B cell (primary cell): ENCODE measurements around the gene PARVB. TPM values are rescaled to one million over a fixed set of nuclear protein-coding genes. Genes with fewer than 3 reads are reported as not detected.

Experiments used
- ATAC-seq: fragments of 200-7000 bp; cut with Tn5 transposase; one replicate; pipeline ENCODE4 v1.10.0; 2021; ENCODE audit warnings: low read depth, mild to moderate bottlenecking, moderate number of reproducible peaks, moderate library complexity
- CTCF ChIA-PET: fragments of 350-600 bp; sonication (Branson Sonifier 250); formaldehyde crosslinking; loops from one replicate; lab custom pipeline; 2021; ENCODE audit warnings: antibody characterized with exemption, inconsistent platforms; lab: Charles Lee
- POLR2A ChIA-PET: fragments of 350-600 bp; sonication (Branson Sonifier 250); formaldehyde crosslinking; loops from one replicate; lab custom pipeline; 2021; ENCODE audit warnings: antibody characterized with exemption; lab: Charles Lee
- DNase-seq: peaks from one replicate; pipeline ENCODE4 v3.0.0; 2013
- H2AFZ ChIP-seq: 2 replicates; pipeline ENCODE4 v1.6.1; 2012; ENCODE audit warnings: mild to moderate bottlenecking, low read depth, low read length; ENCODE audit not compliant: insufficient read depth, poor library complexity, severe bottlenecking
- H3K27ac ChIP-seq, 2 donors: 1 replicate in 1 of 2; 2 replicates in 1 of 2; pipeline ENCODE4 v1.5.1; 2012 to 2013; ENCODE audit warnings: low read length in 2 of 2, mild to moderate bottlenecking in 2 of 2, moderate library complexity in 1 of 2
- H3K27me3 ChIP-seq, 4 experiments: fragments of 200-600 bp in 1 of 4; sonication (generic) in 1 of 4; replicated peaks in 1 of 4; 1 replicate in 2 of 4; 2 replicates in 2 of 4; pipeline versions ENCODE4 v1.6.1 to v1.7.0; 2013 to 2016; ENCODE audit warnings: low read length in 3 of 4, mild to moderate bottlenecking in 2 of 4, mixed read lengths in 1 of 4, moderate library complexity in 1 of 4; ENCODE audit not compliant: insufficient read depth in 4 of 4, control insufficient read depth in 3 of 4; ENCODE audit errors: control extremely low read depth in 1 of 4
- H3K36me3 ChIP-seq, 2 experiments: replicated peaks in 1 of 2; 1 replicate in 1 of 2; 2 replicates in 1 of 2; pipeline versions ENCODE4 v1.6.1 to v1.7.1; 2013; ENCODE audit warnings: low read length in 1 of 2; ENCODE audit not compliant: insufficient read depth in 2 of 2, control insufficient read depth in 1 of 2; ENCODE audit errors: control extremely low read depth in 1 of 2, extremely low read depth in 1 of 2
- H3K4me1 ChIP-seq, 2 donors: fragments of 200-600 bp in 1 of 2; sonication (generic) in 1 of 2; 1 replicate in 1 of 2; 2 replicates in 1 of 2; pipeline versions ENCODE4 v1.5.1 to v1.6.1; 2013 to 2017; ENCODE audit warnings: low read length in 2 of 2; ENCODE audit not compliant: control insufficient read depth in 2 of 2, insufficient read depth in 2 of 2
- H3K4me2 ChIP-seq: replicated peaks from 2 replicates; pipeline ENCODE3; 2012; ENCODE audit warnings: mild to moderate bottlenecking, low read depth, low read length; ENCODE audit not compliant: poor library complexity, severe bottlenecking
- H3K4me3 ChIP-seq, 5 experiments: fragments of 200-600 bp in 1 of 5; sonication (generic) in 1 of 5; 1 replicate in 3 of 5; 2 replicates in 2 of 5; pipeline versions ENCODE4 v1.5.1 to v1.7.0; 2011 to 2016; ENCODE audit warnings: low read length in 4 of 5, mild to moderate bottlenecking in 4 of 5, low read depth in 2 of 5, control low read depth in 1 of 5, moderate library complexity in 1 of 5; ENCODE audit not compliant: insufficient read depth in 1 of 5; ENCODE audit errors: control extremely low read depth in 1 of 5, extremely low read depth in 1 of 5
- H3K79me2 ChIP-seq: fragments of 200-600 bp; sonication (generic); one replicate; pipeline ENCODE4 v1.6.0; 2016; ENCODE audit warnings: low read length; ENCODE audit not compliant: control insufficient read depth, insufficient read depth
- H3K9ac ChIP-seq: fragments of 200-600 bp; sonication (generic); 2 replicates; pipeline ENCODE4 v1.6.1; 2017; ENCODE audit warnings: mild to moderate bottlenecking, low read length, moderate library complexity
- H3K9me3 ChIP-seq, 3 donors: one replicate each; pipeline versions ENCODE4 v1.6.1 to v1.7.1; 2013; ENCODE audit warnings: low read length in 2 of 3; ENCODE audit not compliant: control insufficient read depth in 2 of 3, insufficient read depth in 1 of 3; ENCODE audit errors: control extremely low read depth in 1 of 3
- H4K20me1 ChIP-seq: 2 replicates; pipeline ENCODE4 v1.6.0; 2012; ENCODE audit warnings: mild to moderate bottlenecking, low read length; ENCODE audit not compliant: insufficient read depth, control insufficient read depth, poor library complexity, severe bottlenecking
- H3K27ac Mint-ChIP-seq: one replicate; pipeline ENCODE4 v1.8.0; 2021; ENCODE audit warnings: mixed read lengths
- H3K27me3 Mint-ChIP-seq: one replicate; pipeline ENCODE4 v1.8.0; 2021; ENCODE audit warnings: mixed read lengths
- H3K4me1 Mint-ChIP-seq: one replicate; pipeline ENCODE4 v1.8.0; 2021; ENCODE audit warnings: mixed read lengths
- H3K4me3 Mint-ChIP-seq: one replicate; pipeline ENCODE4 v1.8.0; 2021; ENCODE audit warnings: mixed read lengths
- H3K9me3 Mint-ChIP-seq: one replicate; pipeline ENCODE4 v1.8.0; 2022; ENCODE audit warnings: mixed read lengths; ENCODE audit not compliant: insufficient read depth
- CTCF ChIP-seq: fragments of 200-600 bp; IDR thresholded peaks from one replicate; pipeline ENCODE4 v1.8.0; 2022; ENCODE audit warnings: antibody characterized with exemption, mild to moderate bottlenecking
- EZH2 ChIP-seq: IDR thresholded peaks from 2 replicates; pipeline ENCODE4 v1.6.1; 2012; ENCODE audit warnings: borderline replicate concordance, low read depth, mild to moderate bottlenecking, moderate library complexity, low read length; ENCODE audit not compliant: insufficient read depth, poor library complexity, severe bottlenecking
- WGBS: methylation state at CpG from one replicate; pipeline ENCODE4 v1.1.5; 2013; ENCODE audit warnings: missing lambda C conversion rate; ENCODE audit not compliant: insufficient coverage; 5-methylcytosine and 5-hydroxymethylcytosine counted together
- intact Hi-C: fragments of 100-400 bp; cut with micrococcal nuclease; formaldehyde crosslinking; loops from one replicate; pipeline ENCODE4 v1.10.0; 2022
- polyA plus RNA-seq: library from polyadenylated mRNA; depleted of rRNA; stranded (reverse); fragments of >200 nt; gene quantifications from 2 replicates; pipeline ENCODE4 v1.2.3, GENCODE V29; 2012
- total RNA-seq, 2 donors: library from RNA; stranded (reverse); fragments of 120-200 nt in 1 of 2; gene quantifications; 1 replicate in 1 of 2; 2 replicates in 1 of 2; pipeline versions ENCODE4 v1.2.3 to v1.2.4, GENCODE V29; 2013 to 2022

PARVB gene
- total and polyA plus RNA-seq, 2 donors (not counting 1 experiment from before 2014, with no cell fraction given) = 48.0 to 49.4 TPM

- H3K4me1 Mint-ChIP-seq = peaks cover 5% of the 10 kb centered on the region
- intact Hi-C loops = no loop called here
Observed at GRCh38 chr22:44119669-44120313, 95.7 kb downstream of the PARVB start.

More at GRCh38 chr22:44119669-44120313, 95.7 kb downstream of the PARVB start:
- no peaks in the 10 kb centered on the region for H3K27me3 Mint-ChIP-seq
- H3K27ac ChIP-seq = no peak overlapping the region
- H3K4me3 ChIP-seq = no peak overlapping the region
- TF ChIP-seq EZH2 = no peak
- no peak for TF ChIP-seq CTCF
- no peak for DNase-seq
- H3K79me2 ChIP-seq = peaks cover 5% of the 10 kb centered on the region
- ChIA-PET POLR2A (no interaction called here), CTCF (interaction anchor here (1.2 kb wide), 1 partner anchor 126 kb away, joined by 3 read pairs; no protein-coding TSS in a partner anchor)
- WGBS = 96% methylated on average over 23 of the region's 23 CpGs
- peaks cover 0 to 33% of the 10 kb centered on the region in 2 experiments for H3K36me3 ChIP-seq
- peaks cover 4% of the 10 kb centered on the region for H4K20me1 ChIP-seq
- H3K4me1 ChIP-seq = peaks cover 4 to 5% of the 10 kb centered on the region in 2 donors
- H3K9me3 Mint-ChIP-seq = peaks cover 2% of the 10 kb centered on the region
- no peak overlapping the region for H3K4me3 Mint-ChIP-seq
- H3K9me3 ChIP-seq = peaks cover 0 to 15% (median 3%) of the 10 kb centered on the region in 3 donors
- no peak for ATAC-seq
- no peak overlapping the region for H3K4me2 ChIP-seq
- no peak overlapping the region for H3K27ac Mint-ChIP-seq
- H3K27me3 ChIP-seq = no peaks in the 10 kb centered on the region
- H2AFZ ChIP-seq = no peak overlapping the region
- no peak overlapping the region for H3K9ac ChIP-seq
